Type B pancreatic cell (in vitro differentiated cells): ENCODE data around the gene HIGD1A. TPM values are rescaled to one million over a fixed set of nuclear protein-coding genes. Genes with fewer than 3 reads are reported as not detected.

Source experiments
- DNase-seq: peaks from one replicate; pipeline ENCODE4 v3.0.0; 2021; ENCODE audit warnings: mixed read lengths; ENCODE audit not compliant: unreplicated experiment; ENCODE audit errors: extremely low spot score
- H3K27ac Mint-ChIP-seq: 2 replicates; pipeline ENCODE4 v1.8.0; 2021; ENCODE audit warnings: mild to moderate bottlenecking, mixed read lengths
- H3K27me3 Mint-ChIP-seq: 2 replicates; pipeline ENCODE4 v1.8.0; 2021; ENCODE audit warnings: mixed read lengths
- H3K36me3 Mint-ChIP-seq: 2 replicates; pipeline ENCODE4 v1.8.0; 2021; ENCODE audit warnings: mixed read lengths
- H3K4me1 Mint-ChIP-seq: one replicate; pipeline ENCODE4 v1.8.0; 2021; ENCODE audit warnings: mixed read lengths; ENCODE audit not compliant: unreplicated experiment
- H3K4me3 Mint-ChIP-seq: 2 replicates; pipeline ENCODE4 v1.8.0; 2021; ENCODE audit warnings: mild to moderate bottlenecking, mixed read lengths
- H3K9me3 Mint-ChIP-seq: 2 replicates; pipeline ENCODE4 v1.8.0; 2021; ENCODE audit warnings: mixed read lengths
- total RNA-seq: library from RNA; stranded (reverse); gene quantifications from 2 replicates; pipeline ENCODE4 v1.2.1, GENCODE V29; 2021; ENCODE audit warnings: low replicate concordance
- TF ChIP-seq, protein P1 (sequence below): fragments of 200-600 bp; sonication (generic); conservative IDR thresholded peaks from 2 replicates; pipeline ENCODE4 v1.5.0; 2021; ENCODE audit warnings: antibody characterized with exemption, mild to moderate bottlenecking

The HIGD1A gene
- total RNA-seq, 1 donor from 2014 or later = 100 TPM

- H3K4me3 Mint-ChIP-seq = no peak overlapping the region
- H3K27me3 Mint-ChIP-seq = no peaks in the 10 kb centered on the region
- H3K36me3 Mint-ChIP-seq = no peaks in the 10 kb centered on the region
- H3K9me3 Mint-ChIP-seq = no peaks in the 10 kb centered on the region
- no peaks in the 10 kb centered on the region for H3K4me1 Mint-ChIP-seq
- no peak for DNase-seq
- H3K27ac Mint-ChIP-seq = no peak overlapping the region
- TF ChIP-seq, protein P1, sequence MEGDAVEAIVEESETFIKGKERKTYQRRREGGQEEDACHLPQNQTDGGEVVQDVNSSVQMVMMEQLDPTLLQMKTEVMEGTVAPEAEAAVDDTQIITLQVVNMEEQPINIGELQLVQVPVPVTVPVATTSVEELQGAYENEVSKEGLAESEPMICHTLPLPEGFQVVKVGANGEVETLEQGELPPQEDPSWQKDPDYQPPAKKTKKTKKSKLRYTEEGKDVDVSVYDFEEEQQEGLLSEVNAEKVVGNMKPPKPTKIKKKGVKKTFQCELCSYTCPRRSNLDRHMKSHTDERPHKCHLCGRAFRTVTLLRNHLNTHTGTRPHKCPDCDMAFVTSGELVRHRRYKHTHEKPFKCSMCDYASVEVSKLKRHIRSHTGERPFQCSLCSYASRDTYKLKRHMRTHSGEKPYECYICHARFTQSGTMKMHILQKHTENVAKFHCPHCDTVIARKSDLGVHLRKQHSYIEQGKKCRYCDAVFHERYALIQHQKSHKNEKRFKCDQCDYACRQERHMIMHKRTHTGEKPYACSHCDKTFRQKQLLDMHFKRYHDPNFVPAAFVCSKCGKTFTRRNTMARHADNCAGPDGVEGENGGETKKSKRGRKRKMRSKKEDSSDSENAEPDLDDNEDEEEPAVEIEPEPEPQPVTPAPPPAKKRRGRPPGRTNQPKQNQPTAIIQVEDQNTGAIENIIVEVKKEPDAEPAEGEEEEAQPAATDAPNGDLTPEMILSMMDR = no peak
Measured at GRCh38 chr3:42752961-42753360, 51.3 kb downstream of the HIGD1A start.

- DNase-seq = no peak
Measured at GRCh38 chr3:42752441-42752840, 51.8 kb downstream of the HIGD1A start.

DNA sequence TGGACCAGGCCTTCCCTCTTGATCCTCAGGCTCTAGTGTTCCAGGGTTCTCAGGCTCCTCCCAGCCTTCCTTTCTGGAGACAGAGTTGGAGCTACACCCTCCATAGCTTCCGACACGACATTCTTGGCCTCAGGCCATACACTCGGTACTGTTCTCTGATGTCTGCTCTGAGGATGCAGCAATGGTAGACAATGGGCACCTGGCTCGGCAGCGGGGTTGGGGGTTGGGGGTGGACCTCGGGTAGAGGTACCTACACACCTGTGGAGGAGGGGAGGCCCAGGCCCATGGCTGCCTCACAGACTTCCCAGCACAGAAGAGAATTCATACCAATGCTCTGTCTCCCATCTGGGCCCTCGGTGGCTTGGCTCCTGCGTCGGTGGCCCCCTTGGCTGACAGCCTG, 52.7 kb downstream of the HIGD1A start:
- Mint-ChIP-seq H3K9me3 (no peaks in the 10 kb centered on the region), H3K27ac (no peak overlapping the region), H3K36me3 (no peaks in the 10 kb centered on the region), H3K27me3 (no peaks in the 10 kb centered on the region), H3K4me3 (no peak overlapping the region), H3K4me1 (no peaks in the 10 kb centered on the region)
- TF ChIP-seq, protein P1 = no peak
- no peak for DNase-seq

More at GRCh38 chr3:42752441-42752840, 51.8 kb downstream of the HIGD1A start:
- Mint-ChIP-seq H3K4me1 (no peaks in the 10 kb centered on the region), H3K9me3 (no peaks in the 10 kb centered on the region), H3K27me3 (no peaks in the 10 kb centered on the region), H3K27ac (no peak overlapping the region), H3K4me3 (no peak overlapping the region), H3K36me3 (no peaks in the 10 kb centered on the region)
- TF ChIP-seq, protein P1 = no peak

- H3K27ac Mint-ChIP-seq = no peak overlapping the region
- H3K36me3 Mint-ChIP-seq = no peaks in the 10 kb centered on the region
- no peak overlapping the region for H3K4me3 Mint-ChIP-seq
- DNase-seq = no peak
- TF ChIP-seq, protein P1 = no peak
- H3K4me1 Mint-ChIP-seq = no peaks in the 10 kb centered on the region
- no peaks in the 10 kb centered on the region for H3K9me3 Mint-ChIP-seq
- no peaks in the 10 kb centered on the region for H3K27me3 Mint-ChIP-seq
Measured at GRCh38 chr3:42750834-42751233, 53.5 kb downstream of the HIGD1A start.

GRCh38 chr3:42749753-42750231, 54.5 kb downstream of the HIGD1A start:
- Mint-ChIP-seq H3K9me3 (no peaks in the 10 kb centered on the region), H3K36me3 (no peaks in the 10 kb centered on the region), H3K27ac (peak overlapping the region; percentile 46), H3K4me1 (no peaks in the 10 kb centered on the region), H3K4me3 (no peak overlapping the region), H3K27me3 (no peaks in the 10 kb centered on the region)
- DNase-seq = no peak
- TF ChIP-seq, protein P1 = peak; percentile 53
